Tibial artery (tissue), 4 donors: ENCODE results near the gene GRIK4.
"Not testable (repeated sequence)": the region's sequence is repeated elsewhere in the genome, so short reads cannot be mapped to it uniquely, and the experiment has no call there.

ENCODE experiments used
- DNase-seq, 2 donors: peaks; one replicate each; pipeline ENCODE4 v3.0.0-alpha.2; 2019
- H3K27ac ChIP-seq, 2 donors: fragments of 200-600 bp; sonication (generic) in 1 of 2; 1 replicate in 1 of 2; 2 replicates in 1 of 2; pipeline ENCODE4 v1.5.1; 2018 to 2019; ENCODE audit warnings: mild to moderate bottlenecking in 1 of 2
- H3K27me3 ChIP-seq, 2 donors: fragments of 200-600 bp; sonication (generic) in 1 of 2; one replicate each; pipeline versions ENCODE4 v1.5.1 to v1.6.0; 2016 to 2019
- H3K36me3 ChIP-seq, 3 donors: fragments of 200-600 bp; sonication (generic) in 2 of 3; one replicate each; pipeline ENCODE4 v1.5.1; 2016 to 2019; ENCODE audit warnings: mild to moderate bottlenecking in 2 of 3
- H3K4me1 ChIP-seq, 4 donors: fragments of 200-600 bp; sonication (generic) in 2 of 4; 1 replicate in 3 of 4; 2 replicates in 1 of 4; pipeline ENCODE4 v1.5.1; 2016 to 2019
- H3K4me3 ChIP-seq, 2 donors: fragments of 200-600 bp; sonication (generic) in 1 of 2; 1 replicate in 1 of 2; 2 replicates in 1 of 2; pipeline ENCODE4 v1.5.1; 2018 to 2019; ENCODE audit warnings: mild to moderate bottlenecking in 2 of 2
- H3K9me3 ChIP-seq, 3 donors: fragments of 200-600 bp; sonication (generic) in 1 of 3; one replicate each; pipeline ENCODE4 v1.5.1; 2016 to 2019
- CTCF ChIP-seq, 2 experiments: fragments of 200-600 bp in 1 of 2; fragments of 450-650 bp in 1 of 2; IDR thresholded peaks; one replicate each; pipeline ENCODE4 v1.5.1; 2017 to 2019; ENCODE audit warnings: antibody characterized with exemption in 2 of 2, mild to moderate bottlenecking in 1 of 2, moderate library complexity in 1 of 2
- intact Hi-C: fragments of 100-400 bp; cut with DNase I; formaldehyde crosslinking; loops from one replicate; pipeline ENCODE4 v1.15.0; 2023; ENCODE audit warnings: low total_unique reads

Gene GRIK4

GRCh38 chr11:121023848-121024751, 512.6 kb downstream of the GRIK4 start, which contains the start of gene TBCEL:
TSS of gene TBCEL (plus strand) at chr11:121024102. CDS start at chr11:121045691, 21,589 bp downstream.
- no peaks in the 10 kb centered on the region for H3K27me3 ChIP-seq
- H3K36me3 ChIP-seq: no peaks in the 10 kb centered on the region
- peaks cover 0 to 19% (median 14%) of the 10 kb centered on the region in 4 donors for H3K4me1 ChIP-seq
- no peaks in the 10 kb centered on the region for H3K9me3 ChIP-seq
- H3K27ac ChIP-seq: peak within 1 kb of the TSS; percentile 57 to 59
- DNase-seq: peak; percentile 85 to 87
- no peak for TF ChIP-seq CTCF (IDR thresholded peaks at IDR 0.05)
- intact Hi-C loops: no loop called here
- H3K4me3 ChIP-seq: peak within 1 kb of the TSS; percentile 68 to 70

GRCh38 chr11:121024989-121025388, 513.4 kb downstream of the GRIK4 start:
- Histone ChIP-seq H3K9me3 (no peaks in the 10 kb centered on the region), H3K27me3 (no peaks in the 10 kb centered on the region), H3K4me1 (peaks cover 0 to 19% (median 14%) of the 10 kb centered on the region in 4 donors), H3K27ac (no peak overlapping the region), H3K4me3 (peak overlapping the region; percentile 68 to 70), H3K36me3 (no peaks in the 10 kb centered on the region)
- no peak for TF ChIP-seq CTCF (IDR thresholded peaks at IDR 0.05)
- DNase-seq: no peak
- intact Hi-C loops: no loop called here

- intact Hi-C loops: no loop called here
- no peak overlapping the region for H3K4me3 ChIP-seq
- peaks cover 0 to 12% (median 8%) of the 10 kb centered on the region in 4 donors for H3K4me1 ChIP-seq
- no peaks in the 10 kb centered on the region for H3K36me3 ChIP-seq
- no peaks in the 10 kb centered on the region for H3K9me3 ChIP-seq
- no peak for TF ChIP-seq CTCF (IDR thresholded peaks at IDR 0.05)
- no peak for DNase-seq
- H3K27me3 ChIP-seq: no peaks in the 10 kb centered on the region
- no peak overlapping the region for H3K27ac ChIP-seq
Measured at GRCh38 chr11:121029153-121029552, 517.6 kb downstream of the GRIK4 start.

- no peak for DNase-seq
Measured at GRCh38 chr11:121029813-121030445, 518.4 kb downstream of the GRIK4 start.

GRCh38 chr11:121031167-121031566, 519.6 kb downstream of the GRIK4 start:
- DNase-seq: no peak
- Histone ChIP-seq H3K4me3 (no peak overlapping the region), H3K27ac (no peak overlapping the region), H3K36me3 (no peaks in the 10 kb centered on the region), H3K4me1 (no peaks in the 10 kb centered on the region), H3K27me3 (no peaks in the 10 kb centered on the region), H3K9me3 (no peaks in the 10 kb centered on the region)
- intact Hi-C loops: no loop called here
- TF ChIP-seq CTCF (IDR thresholded peaks at IDR 0.05): no peak

More at GRCh38 chr11:121029813-121030445, 518.4 kb downstream of the GRIK4 start:
- intact Hi-C loops: no loop called here
- TF ChIP-seq CTCF (IDR thresholded peaks at IDR 0.05): no peak
- Histone ChIP-seq H3K4me1 (peaks cover 0 to 7% (median 2%) of the 10 kb centered on the region in 4 donors), H3K27ac (no peak overlapping the region), H3K27me3 (no peaks in the 10 kb centered on the region), H3K36me3 (no peaks in the 10 kb centered on the region), H3K9me3 (no peaks in the 10 kb centered on the region), H3K4me3 (no peak overlapping the region)

GRCh38 chr11:121031648-121032047, 520.1 kb downstream of the GRIK4 start:
- H3K27ac ChIP-seq, H3K36me3 ChIP-seq, intact Hi-C loops, H3K9me3 ChIP-seq, H3K27me3 ChIP-seq, DNase-seq, H3K4me3 ChIP-seq, H3K4me1 ChIP-seq: not testable (repeated sequence)
